ENCODE results near the gene SHMT1.

- TF ChIP-seq, protein P1, sequence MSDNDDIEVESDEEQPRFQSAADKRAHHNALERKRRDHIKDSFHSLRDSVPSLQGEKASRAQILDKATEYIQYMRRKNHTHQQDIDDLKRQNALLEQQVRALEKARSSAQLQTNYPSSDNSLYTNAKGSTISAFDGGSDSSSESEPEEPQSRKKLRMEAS (IDR thresholded peaks at IDR 0.05; ENCODE audit: low read depth, low read length): no peak
- no peak for TF ChIP-seq CTCF (IDR thresholded peaks at IDR 0.05; ENCODE audit: low read depth, low read length)
Observed at GRCh38 chr17:18281788-18282187, 81.6 kb downstream of the SHMT1 start.

Data from NB4 (cell line).